WERI-Rb-1 (cell line): ENCODE measurements around the gene CTSK.
"Not testable (repeated sequence)": the region's sequence is repeated elsewhere in the genome, so short reads cannot be mapped to it uniquely, and the experiment has no call there.

Experiments used
- DNase-seq: peaks from one replicate; pipeline ENCODE4 v3.0.0-alpha.2; 2020
- H3K27ac ChIP-seq: fragments of 250-450 bp; sonication (Bioruptor Pico); 2 replicates; pipeline ENCODE4 v1.5.1; 2020; ENCODE audit warnings: mild to moderate bottlenecking, moderate library complexity
- H3K27me3 ChIP-seq: fragments of 250-450 bp; sonication (Bioruptor Pico); 2 replicates; pipeline ENCODE4 v1.5.1; 2021; ENCODE audit warnings: mild to moderate bottlenecking, low read depth, moderate library complexity; ENCODE audit not compliant: insufficient read depth, severe bottlenecking
- H3K36me3 ChIP-seq: fragments of 250-450 bp; sonication (Bioruptor Pico); 2 replicates; pipeline ENCODE4 v1.5.1; 2020; ENCODE audit warnings: mild to moderate bottlenecking, moderate library complexity
- H3K4me3 ChIP-seq: 2 replicates; pipeline ENCODE4 v1.5.1; 2011; ENCODE audit warnings: low read depth, mild to moderate bottlenecking, control low read depth, low read length
- H3K9me3 ChIP-seq: fragments of 250-450 bp; sonication (Bioruptor Pico); 2 replicates; pipeline ENCODE4 v1.5.1; 2021; ENCODE audit warnings: mild to moderate bottlenecking, moderate library complexity; ENCODE audit not compliant: severe bottlenecking
- TF ChIP-seq, protein P1 (sequence below): IDR thresholded peaks from 2 replicates; pipeline ENCODE4 v1.5.1; 2011; ENCODE audit warnings: low read depth, mild to moderate bottlenecking, control low read depth, inconsistent platforms, low read length

The CTSK gene

DNA sequence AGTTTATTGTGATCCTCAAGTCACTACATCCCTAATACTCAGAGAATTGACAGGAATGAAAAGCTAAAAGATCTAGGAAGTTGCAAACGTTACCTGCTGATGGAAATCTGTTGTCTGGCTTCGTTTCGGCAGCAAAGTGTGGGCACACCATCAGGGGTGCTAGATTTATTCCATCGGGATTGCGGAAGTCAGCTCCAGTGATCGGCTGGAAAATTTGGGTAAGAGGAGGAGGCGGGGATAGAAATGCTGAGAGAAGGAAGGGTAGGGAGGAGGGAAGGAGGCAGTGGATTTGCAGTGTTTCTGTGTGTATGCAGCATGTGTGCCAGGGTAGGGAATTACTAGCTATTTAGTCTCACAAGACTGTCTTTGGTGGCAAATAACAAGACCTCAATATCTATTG is at the start of gene CTSK:
Gene CTSK (minus strand): TSS at position 140 of the 400 bp plus-strand sequence. CDS start 1,455 bp downstream, outside the sequence.
- Histone ChIP-seq H3K9me3 (no peaks in the 10 kb centered on the region), H3K36me3 (peaks cover 26% of the 10 kb centered on the region), H3K27ac (no peak within 1 kb of the TSS), H3K4me3 (no peak within 1 kb of the TSS), H3K27me3 (no peaks in the 10 kb centered on the region)
- TF ChIP-seq, protein P1, sequence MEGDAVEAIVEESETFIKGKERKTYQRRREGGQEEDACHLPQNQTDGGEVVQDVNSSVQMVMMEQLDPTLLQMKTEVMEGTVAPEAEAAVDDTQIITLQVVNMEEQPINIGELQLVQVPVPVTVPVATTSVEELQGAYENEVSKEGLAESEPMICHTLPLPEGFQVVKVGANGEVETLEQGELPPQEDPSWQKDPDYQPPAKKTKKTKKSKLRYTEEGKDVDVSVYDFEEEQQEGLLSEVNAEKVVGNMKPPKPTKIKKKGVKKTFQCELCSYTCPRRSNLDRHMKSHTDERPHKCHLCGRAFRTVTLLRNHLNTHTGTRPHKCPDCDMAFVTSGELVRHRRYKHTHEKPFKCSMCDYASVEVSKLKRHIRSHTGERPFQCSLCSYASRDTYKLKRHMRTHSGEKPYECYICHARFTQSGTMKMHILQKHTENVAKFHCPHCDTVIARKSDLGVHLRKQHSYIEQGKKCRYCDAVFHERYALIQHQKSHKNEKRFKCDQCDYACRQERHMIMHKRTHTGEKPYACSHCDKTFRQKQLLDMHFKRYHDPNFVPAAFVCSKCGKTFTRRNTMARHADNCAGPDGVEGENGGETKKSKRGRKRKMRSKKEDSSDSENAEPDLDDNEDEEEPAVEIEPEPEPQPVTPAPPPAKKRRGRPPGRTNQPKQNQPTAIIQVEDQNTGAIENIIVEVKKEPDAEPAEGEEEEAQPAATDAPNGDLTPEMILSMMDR, result no peak
- no peak for DNase-seq

DNA sequence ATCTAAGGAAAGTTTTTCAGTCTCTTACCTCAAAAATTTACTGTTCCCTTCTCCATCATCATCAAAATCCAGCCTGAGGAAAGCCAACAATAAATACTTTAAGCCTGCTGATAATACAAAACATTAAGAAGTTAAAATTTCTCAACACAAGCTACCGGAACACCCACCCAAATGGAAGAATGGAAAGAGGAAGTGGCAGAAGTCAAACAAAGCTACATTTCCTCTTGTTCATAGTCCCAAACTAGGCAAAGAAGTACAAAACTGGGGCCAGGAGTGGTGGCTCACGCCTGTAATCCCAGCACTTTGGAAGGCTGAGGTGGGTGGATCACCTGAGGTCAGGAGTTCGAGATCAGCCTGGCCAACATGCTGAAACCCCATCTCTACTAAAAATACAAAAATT is 44.7 kb upstream of the CTSK start:
- H3K27ac ChIP-seq, H3K9me3 ChIP-seq, H3K4me3 ChIP-seq, DNase-seq, H3K27me3 ChIP-seq: not testable (repeated sequence)
- H3K36me3 ChIP-seq, result peaks cover 43% of the 10 kb centered on the region

DNA sequence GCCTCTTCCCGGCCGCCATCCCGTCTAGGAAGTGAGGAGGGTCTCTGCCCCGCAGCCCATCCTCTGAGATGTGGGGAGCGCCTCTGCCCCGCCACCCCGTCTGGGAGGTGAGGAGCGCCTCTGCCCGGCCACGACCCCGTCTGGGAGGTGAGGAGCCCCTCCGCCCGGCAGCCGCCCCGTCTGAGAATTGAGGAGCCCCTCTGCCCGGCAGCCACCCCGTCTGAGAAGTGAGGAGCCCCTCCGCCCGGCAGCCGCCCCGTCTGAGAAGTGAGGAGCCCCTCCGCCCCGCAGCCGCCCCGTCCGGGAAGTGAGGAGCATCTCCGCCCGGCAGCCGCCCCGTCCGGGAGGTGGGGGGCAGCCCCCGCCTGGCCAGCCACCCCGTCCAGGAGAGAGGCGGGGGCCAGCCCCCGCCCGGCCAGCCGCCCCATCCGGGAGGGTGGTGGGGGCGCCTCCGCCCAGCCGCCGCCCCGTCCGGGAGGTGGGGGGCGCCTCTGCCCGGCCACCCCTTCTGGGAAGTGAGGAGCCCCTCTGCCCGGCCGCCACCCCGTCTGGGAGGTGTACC is 42.8 kb upstream of the CTSK start:
- DNase-seq, H3K27me3 ChIP-seq, H3K4me3 ChIP-seq, H3K9me3 ChIP-seq, H3K27ac ChIP-seq: not testable (repeated sequence)
- peaks cover 33% of the 10 kb centered on the region for H3K36me3 ChIP-seq

DNA sequence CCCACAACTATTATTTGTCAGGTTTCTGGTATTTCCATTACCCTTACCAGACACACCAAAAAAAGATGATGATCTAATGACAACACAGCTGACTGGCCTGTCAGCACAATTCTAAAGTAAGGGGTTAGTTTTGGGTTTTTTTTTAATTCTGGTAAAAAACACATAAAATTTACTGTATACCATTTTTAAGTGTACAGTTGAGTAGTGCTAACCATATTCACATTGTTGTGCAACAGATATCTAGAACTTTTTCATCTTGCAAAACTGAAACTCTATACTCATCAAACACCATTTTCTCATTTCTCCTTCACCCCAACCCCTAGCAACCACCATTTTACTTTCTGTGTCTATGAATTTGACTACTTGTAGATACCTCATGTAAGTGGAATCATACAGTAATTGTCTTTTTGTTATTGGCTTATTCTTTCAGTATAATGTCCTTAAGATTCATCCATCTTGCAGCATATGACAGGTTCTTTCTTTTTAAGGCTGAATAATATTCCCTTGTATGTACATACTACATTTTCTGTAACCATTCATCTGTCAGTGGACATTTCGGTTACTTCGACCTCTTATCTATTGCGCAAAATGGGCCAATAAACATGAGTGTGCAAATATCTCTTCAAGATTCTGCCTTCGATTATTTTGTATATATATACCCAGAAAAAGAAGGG is 38.5 kb upstream of the CTSK start:
- no peak for DNase-seq
- TF ChIP-seq, protein P1, result no peak
- H3K27ac ChIP-seq, result no peak overlapping the region

DNA sequence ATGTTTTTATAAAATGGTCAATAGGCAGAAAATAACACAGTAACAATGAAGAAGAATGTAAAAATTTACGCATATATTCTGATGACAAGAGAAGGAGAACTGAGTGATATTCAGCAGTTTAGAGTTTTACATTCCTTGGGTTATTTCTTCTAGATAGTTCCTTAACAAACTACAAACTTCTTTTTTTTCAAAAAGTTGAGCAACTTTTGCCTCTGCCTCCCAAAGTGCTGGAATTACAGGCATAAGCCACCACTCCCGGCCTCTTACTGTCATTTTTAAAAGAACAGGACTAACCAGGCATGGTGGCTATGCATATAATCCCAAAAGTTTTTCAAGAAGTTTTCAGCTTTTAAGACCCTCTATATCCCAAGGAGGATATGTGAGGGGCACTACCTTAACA is 35.4 kb upstream of the CTSK start:
- TF ChIP-seq, protein P1, result no peak

More for the DNA sequence above, 38.5 kb upstream of the CTSK start:
- Histone ChIP-seq H3K9me3 (no peaks in the 10 kb centered on the region), H3K36me3 (peaks cover 12% of the 10 kb centered on the region), H3K27me3 (no peaks in the 10 kb centered on the region), H3K4me3 (no peak overlapping the region)

DNA sequence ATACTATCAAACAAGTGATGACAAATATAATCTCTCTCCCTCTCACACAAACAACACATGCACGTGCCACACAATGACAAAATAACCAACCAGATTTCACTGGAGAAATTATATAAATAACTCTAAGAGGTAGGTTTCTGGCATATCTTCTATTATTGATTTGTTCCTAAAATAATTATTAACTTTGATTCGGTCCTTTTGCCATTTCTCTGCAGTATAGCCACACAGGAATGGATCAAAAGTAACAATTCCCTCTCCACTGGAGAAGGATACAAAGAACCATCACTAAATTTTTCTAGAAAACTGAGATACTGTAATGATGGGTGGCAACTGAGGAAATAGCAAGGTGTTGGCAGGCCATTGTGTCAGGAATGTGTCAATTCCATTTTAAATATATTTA is 34.9 kb upstream of the CTSK start:
- TF ChIP-seq, protein P1, result no peak
- no peak for DNase-seq
- H3K27me3 ChIP-seq, result no peaks in the 10 kb centered on the region

More for the DNA sequence above, 35.4 kb upstream of the CTSK start:
- Histone ChIP-seq H3K36me3 (peaks cover 11% of the 10 kb centered on the region), H3K9me3 (no peaks in the 10 kb centered on the region), H3K27ac (no peak overlapping the region), H3K27me3 (no peaks in the 10 kb centered on the region), H3K4me3 (no peak overlapping the region)
- no peak for DNase-seq

DNA sequence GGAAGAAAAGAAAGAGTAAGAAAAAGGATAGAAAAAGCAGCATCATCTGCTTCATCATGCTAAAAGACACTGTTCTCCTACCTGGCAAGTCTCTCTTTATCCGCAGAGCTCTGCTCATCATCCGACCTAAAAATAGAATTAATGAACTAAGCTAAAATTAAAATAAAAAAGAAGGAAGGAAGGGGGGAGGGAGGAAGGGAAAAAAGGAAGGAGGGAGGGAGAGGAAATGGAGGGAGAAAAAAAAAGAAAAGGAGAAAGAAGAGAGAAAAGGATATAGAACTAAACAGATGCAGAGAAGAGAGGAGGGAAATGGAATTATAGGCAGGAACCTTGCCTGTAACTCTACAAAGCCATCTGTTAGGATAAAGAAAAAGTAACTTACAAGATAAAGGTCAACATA is 34.3 kb upstream of the CTSK start:
- Histone ChIP-seq H3K9me3 (no peaks in the 10 kb centered on the region), H3K27ac (no peak overlapping the region), H3K4me3 (no peak overlapping the region), H3K27me3 (no peaks in the 10 kb centered on the region), H3K36me3 (peaks cover 11% of the 10 kb centered on the region)
- TF ChIP-seq, protein P1, result no peak
- no peak for DNase-seq

More for the DNA sequence above, 34.9 kb upstream of the CTSK start:
- Histone ChIP-seq H3K36me3 (peaks cover 11% of the 10 kb centered on the region), H3K9me3 (no peaks in the 10 kb centered on the region), H3K4me3 (no peak overlapping the region), H3K27ac (no peak overlapping the region)
